D721Med (cell line): ENCODE data around the gene CHMP4B.

Experiments
- DNase-seq: peaks from one replicate; pipeline ENCODE4 v3.0.0; 2011; ENCODE audit warnings: low spot score; ENCODE audit not compliant: insufficient read length
- FAIRE-seq: peaks from 2 replicates; lab custom pipeline; 2011; peaks lifted over from hg19 to GRCh38; lab: Jason Lieb, UNC
- TF ChIP-seq, protein P1 (sequence below): IDR thresholded peaks from 2 replicates; pipeline ENCODE4 v1.5.1; 2012; ENCODE audit warnings: mild to moderate bottlenecking, control low read depth; ENCODE audit not compliant: insufficient read depth; ENCODE audit errors: missing control alignments

CHMP4B gene

DNA sequence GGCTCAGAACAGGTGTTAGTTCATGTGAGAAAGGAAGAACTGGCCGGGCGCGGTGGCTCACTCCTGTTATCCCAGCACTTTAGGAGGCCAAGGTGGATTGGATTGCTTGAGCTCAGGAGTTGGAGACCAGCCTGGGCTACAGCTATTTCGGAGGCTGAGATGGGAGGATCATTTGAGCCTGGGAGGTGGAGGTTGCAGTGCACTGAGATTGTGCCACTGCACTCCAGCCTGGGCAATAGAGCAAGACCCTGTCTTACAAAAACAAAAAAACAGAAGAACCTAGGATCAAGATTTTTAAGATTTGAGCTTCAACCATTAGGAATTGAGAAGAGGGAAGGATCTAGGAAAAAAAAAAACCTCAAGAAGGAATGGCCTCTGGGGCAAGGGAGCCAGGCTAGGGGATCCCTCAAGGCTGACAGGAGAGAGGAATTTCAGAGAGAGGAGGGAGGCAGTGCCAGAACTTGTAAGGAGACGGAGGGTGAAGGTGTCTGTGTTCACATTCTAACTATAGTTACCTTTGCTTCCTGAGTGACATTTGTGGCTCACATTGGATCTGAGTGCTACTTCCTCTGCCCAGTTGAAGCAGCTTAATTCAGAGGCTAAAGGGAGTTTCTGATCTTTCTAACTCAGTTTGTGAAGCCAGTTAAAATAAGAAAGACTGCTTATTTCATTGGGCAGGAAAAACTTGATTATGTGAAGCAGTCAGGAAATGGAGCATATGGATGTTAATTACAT, 26.1 kb downstream of the CHMP4B start:
- DNase-seq (no peak), FAIRE-seq (no peak)
- TF ChIP-seq, protein P1, sequence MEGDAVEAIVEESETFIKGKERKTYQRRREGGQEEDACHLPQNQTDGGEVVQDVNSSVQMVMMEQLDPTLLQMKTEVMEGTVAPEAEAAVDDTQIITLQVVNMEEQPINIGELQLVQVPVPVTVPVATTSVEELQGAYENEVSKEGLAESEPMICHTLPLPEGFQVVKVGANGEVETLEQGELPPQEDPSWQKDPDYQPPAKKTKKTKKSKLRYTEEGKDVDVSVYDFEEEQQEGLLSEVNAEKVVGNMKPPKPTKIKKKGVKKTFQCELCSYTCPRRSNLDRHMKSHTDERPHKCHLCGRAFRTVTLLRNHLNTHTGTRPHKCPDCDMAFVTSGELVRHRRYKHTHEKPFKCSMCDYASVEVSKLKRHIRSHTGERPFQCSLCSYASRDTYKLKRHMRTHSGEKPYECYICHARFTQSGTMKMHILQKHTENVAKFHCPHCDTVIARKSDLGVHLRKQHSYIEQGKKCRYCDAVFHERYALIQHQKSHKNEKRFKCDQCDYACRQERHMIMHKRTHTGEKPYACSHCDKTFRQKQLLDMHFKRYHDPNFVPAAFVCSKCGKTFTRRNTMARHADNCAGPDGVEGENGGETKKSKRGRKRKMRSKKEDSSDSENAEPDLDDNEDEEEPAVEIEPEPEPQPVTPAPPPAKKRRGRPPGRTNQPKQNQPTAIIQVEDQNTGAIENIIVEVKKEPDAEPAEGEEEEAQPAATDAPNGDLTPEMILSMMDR, result no peak

DNA sequence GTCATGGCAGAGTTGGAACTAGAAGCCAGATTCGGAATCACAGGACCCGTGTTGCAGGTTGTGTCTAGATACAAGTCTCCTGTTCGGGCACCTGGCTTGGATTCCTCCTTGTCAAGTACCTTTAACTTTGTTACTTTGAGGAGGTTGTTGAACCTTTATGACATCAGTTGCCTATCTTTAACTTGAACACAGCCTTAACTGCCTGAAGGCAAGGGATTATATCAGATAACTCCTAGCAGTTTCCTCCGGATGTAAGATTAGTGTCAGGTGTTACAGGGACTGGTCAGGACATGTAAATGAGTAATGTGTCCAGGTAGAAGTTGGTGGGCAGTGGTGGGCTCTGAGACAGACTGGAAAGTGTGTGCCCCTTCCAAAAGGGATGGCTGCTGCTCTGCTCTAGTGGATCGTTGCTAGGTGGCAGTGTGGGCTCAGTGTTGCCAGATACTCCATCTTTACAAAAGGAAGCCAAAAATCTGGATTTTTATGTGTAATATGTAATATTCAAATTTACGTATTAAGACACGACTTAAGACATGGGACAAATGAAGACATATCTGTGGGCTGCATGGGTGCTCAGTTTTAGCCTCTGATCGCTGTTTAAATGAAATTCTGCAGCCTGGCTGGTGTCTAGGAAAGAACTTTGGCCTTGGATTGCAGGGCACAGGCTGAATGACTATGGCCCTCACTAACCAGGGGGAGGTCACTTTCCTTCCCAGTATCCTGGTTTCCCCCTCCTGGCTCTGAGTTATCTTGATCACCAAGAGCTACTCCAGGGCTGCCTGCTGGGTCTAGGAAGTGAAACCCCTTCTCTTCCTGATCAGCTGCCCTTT, 27.1 kb downstream of the CHMP4B start:
- DNase-seq (no peak), FAIRE-seq (no peak)
- TF ChIP-seq, protein P1, result peak; percentile 4

DNA sequence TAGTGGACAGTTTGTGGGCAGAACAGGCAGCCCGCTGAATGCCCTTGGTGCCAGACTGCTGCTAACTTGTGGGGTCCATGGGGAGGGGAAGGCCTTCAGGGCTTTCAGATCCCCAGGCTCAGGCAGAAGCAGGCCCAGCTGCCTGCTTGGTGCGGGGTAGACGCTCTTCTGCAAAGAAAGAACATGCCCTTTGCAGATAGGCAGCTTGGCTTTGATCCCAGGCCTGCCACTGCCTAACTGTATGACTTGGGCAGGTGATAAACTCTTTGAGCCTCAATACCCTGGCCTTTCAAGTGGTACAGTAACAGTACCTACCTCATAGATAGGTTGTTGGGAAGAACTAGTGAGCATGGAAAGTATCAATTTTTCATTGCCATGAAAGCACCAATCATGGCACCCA, 28.4 kb downstream of the CHMP4B start:
- DNase-seq, result no peak
- no peak for FAIRE-seq
- TF ChIP-seq, protein P1, result no peak

DNA sequence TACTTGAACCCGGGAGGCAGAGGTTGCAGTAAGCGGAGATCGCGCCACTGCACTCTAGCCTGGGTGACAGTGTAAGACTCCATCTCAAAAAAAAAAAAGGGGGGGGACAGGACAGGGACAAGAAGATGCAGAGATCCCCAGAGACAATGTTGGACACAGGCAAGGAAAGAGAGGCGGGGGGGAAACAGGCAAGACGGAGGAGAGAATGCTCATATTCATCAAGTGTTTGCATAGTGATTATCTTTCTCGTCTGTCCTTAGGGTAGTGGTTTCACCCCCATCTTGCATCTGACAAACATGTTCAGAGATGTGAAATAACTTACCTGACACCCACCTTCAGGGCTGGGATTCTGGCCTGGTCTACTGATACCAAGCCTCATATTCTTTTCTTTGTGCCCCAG, 29.0 kb downstream of the CHMP4B start:
- TF ChIP-seq, protein P1, result no peak
- DNase-seq (no peak), FAIRE-seq (no peak)

DNA sequence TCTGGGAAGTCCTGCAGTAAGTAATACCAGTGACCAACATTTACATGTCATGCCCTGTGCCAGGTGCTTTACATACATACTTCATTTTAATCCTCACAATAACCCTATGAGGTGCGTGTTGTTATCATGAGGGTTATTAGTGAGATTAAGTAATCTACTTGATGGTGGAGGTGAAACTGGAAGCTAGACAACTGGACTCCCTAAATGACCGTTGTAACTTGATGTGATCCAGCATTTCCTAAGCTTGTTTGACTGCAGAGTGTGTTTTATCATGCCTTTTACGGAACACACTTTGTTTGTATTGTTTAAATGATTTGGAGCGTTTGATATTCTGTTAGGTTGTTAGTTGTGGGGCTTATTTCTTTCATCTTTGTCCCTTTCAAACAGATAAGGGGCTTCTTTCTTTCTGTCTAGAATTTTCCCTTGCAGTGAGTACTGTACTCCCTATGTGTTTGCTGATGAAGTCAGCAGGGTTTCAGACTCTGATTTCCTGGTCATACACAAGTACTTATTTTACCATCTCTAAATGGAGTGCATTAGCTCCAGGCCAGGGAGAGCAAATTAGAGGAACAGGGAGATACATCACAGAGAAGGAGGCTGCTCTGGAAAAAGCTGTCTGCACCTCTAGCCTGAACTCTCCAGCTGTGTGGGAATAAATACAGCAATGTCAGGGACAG, 29.7 kb downstream of the CHMP4B start:
- FAIRE-seq, result no peak
- TF ChIP-seq, protein P1, result no peak
- no peak for DNase-seq

DNA sequence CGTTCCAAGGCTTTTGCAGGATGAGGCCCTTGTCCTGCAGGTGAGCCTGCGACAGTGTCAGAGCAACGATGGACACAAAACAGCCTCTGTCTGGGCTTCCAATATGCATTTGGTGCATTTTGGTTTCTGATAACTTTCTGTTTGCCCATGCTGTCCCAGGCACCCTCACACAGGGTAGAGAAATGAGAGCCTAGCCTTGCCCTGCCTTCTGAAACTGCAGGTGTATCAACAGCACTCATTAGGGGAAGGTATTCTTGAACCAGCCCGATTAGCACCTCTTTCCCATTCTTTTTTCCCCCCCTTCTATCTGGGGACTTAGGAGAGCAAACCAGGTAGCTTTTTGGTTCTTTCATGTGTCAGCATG, 30.3 kb downstream of the CHMP4B start:
- TF ChIP-seq, protein P1, result no peak
- no peak for DNase-seq
- no peak for FAIRE-seq
